ENCODE measurements around the gene SLC26A2. TPM values are rescaled to one million over a fixed set of nuclear protein-coding genes. Genes with fewer than 3 reads are reported as not detected.
A peak's percentile ranks its signal among the peaks of the same experiment; 100 is the strongest.

The SLC26A2 gene
- total RNA-seq, 1 donor from 2014 or later = 15.4 TPM

- H3K9me3 Mint-ChIP-seq = no peaks in the 10 kb centered on the region
- peaks cover 17% of the 10 kb centered on the region for H3K4me1 Mint-ChIP-seq
- H3K27me3 Mint-ChIP-seq (ENCODE audit: low read depth) = no peaks in the 10 kb centered on the region
- H3K36me3 Mint-ChIP-seq = no peaks in the 10 kb centered on the region
- TF ChIP-seq, protein P1, sequence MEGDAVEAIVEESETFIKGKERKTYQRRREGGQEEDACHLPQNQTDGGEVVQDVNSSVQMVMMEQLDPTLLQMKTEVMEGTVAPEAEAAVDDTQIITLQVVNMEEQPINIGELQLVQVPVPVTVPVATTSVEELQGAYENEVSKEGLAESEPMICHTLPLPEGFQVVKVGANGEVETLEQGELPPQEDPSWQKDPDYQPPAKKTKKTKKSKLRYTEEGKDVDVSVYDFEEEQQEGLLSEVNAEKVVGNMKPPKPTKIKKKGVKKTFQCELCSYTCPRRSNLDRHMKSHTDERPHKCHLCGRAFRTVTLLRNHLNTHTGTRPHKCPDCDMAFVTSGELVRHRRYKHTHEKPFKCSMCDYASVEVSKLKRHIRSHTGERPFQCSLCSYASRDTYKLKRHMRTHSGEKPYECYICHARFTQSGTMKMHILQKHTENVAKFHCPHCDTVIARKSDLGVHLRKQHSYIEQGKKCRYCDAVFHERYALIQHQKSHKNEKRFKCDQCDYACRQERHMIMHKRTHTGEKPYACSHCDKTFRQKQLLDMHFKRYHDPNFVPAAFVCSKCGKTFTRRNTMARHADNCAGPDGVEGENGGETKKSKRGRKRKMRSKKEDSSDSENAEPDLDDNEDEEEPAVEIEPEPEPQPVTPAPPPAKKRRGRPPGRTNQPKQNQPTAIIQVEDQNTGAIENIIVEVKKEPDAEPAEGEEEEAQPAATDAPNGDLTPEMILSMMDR (IDR thresholded peaks at IDR 0.05; ENCODE audit: unreplicated experiment) = no peak
- no peak overlapping the region for H3K27ac Mint-ChIP-seq
- no peak for DNase-seq (ENCODE audit: low spot score in 2 of 2, unreplicated experiment in 2 of 2)
- no peak overlapping the region for H3K4me3 Mint-ChIP-seq
These were observed 11.6 kb upstream of the SLC26A2 start for GRCh38 chr5:149948993-149949392.

DNA sequence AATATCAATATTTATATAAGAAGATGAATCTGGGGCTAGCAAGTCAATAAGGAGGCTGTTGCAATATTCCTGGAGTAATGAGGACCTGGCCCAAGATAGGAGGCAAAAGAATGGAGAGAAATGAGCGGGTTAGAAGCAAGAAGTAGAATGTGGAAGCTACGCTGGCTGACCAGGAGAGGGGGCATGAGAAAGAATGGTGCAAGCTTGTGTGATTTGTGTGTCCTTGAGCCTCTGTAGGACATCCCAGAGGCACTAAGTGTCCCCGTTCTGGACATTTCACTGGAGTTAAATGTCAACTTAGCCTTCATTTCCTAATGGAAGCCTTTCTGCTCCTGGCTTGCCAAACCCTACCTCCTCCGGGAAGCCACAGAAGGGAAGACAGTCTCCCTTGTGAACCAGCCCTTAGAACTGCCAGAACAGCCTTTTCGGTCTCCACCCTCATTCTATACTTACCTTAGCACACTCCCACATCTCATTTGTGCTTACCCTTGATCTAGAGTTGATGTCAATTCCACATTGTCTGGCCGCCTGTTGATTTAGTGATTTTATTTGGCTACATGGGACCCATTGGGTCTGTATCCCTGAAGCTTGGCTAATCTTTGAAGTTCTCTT, 9.3 kb upstream of the SLC26A2 start:
- Mint-ChIP-seq H3K36me3 (no peaks in the 10 kb centered on the region), H3K27me3 (ENCODE audit: low read depth) (no peaks in the 10 kb centered on the region), H3K4me1 (peaks cover 9% of the 10 kb centered on the region), H3K4me3 (no peak overlapping the region), H3K9me3 (no peaks in the 10 kb centered on the region), H3K27ac (no peak overlapping the region)
- TF ChIP-seq, protein P1 (IDR thresholded peaks at IDR 0.05; ENCODE audit: unreplicated experiment) = no peak
- DNase-seq (ENCODE audit: low spot score in 2 of 2, unreplicated experiment in 2 of 2) = no peak

DNA sequence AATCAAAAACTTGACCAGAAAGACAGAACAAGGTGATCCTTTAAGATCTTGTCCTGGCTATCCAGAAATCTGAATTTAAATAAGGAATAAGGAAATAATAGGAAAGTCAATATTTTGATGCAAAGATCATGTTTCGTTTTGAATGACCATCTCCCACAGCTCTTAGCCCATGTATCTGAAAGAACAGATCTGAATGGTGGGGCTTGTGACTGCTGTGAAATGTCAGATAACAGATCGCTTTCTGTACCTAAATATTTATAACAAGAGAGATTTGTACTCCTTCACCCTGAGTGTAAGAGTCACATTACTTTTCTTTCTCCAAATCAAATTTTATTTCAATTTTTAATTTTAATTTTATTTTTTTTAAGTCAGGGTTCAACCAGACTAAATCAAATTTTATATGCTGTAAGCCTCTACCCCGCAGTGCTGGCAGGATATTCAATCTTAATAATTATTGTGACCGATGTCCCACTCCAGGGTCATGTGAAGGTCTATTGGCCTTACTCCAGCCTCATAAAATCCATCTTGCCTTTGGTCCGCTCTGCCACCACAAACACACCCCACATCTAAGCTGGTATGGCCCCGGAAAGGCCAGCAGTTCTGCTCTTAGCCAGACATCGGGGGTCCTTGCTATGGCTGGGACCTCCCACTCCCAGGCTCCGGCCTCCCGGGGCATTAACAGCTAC, 7.0 kb upstream of the SLC26A2 start:
- H3K36me3 Mint-ChIP-seq = no peaks in the 10 kb centered on the region
- TF ChIP-seq, protein P1 (IDR thresholded peaks at IDR 0.05; ENCODE audit: unreplicated experiment) = no peak

DNA sequence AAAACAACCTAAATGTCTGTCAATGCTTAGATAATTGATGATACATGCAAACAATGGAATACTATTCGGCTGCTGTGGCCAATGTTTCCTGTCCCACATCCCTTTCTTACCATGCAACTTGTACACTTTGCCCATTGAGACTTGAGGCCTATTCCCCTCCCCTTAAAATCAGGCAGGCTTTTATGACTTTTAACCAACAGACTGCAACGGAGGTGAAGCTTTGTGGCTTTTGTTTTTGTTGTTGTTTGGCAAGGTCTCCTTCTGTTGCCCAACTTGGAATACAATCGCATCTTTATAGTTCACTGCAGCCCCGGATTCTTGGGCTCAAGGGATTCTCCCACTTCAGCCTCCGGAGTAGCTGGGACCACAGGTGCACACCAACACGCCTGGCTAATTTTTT, 5.8 kb upstream of the SLC26A2 start:
- Mint-ChIP-seq H3K36me3 (no peaks in the 10 kb centered on the region), H3K27ac (no peak overlapping the region), H3K4me3 (no peak overlapping the region), H3K9me3 (no peaks in the 10 kb centered on the region), H3K27me3 (ENCODE audit: low read depth) (no peaks in the 10 kb centered on the region), H3K4me1 (peaks cover 15% of the 10 kb centered on the region)
- TF ChIP-seq, protein P1 (IDR thresholded peaks at IDR 0.05; ENCODE audit: unreplicated experiment) = no peak
- no peak for DNase-seq (ENCODE audit: low spot score in 2 of 2, unreplicated experiment in 2 of 2)

More for the DNA sequence above, 7.0 kb upstream of the SLC26A2 start:
- Mint-ChIP-seq H3K9me3 (no peaks in the 10 kb centered on the region), H3K27me3 (ENCODE audit: low read depth) (no peaks in the 10 kb centered on the region), H3K4me3 (no peak overlapping the region), H3K4me1 (peaks cover 9% of the 10 kb centered on the region), H3K27ac (peak overlapping the region; percentile 32)
- no peak for DNase-seq (ENCODE audit: low spot score in 2 of 2, unreplicated experiment in 2 of 2)

GRCh38 chr5:149956685-149957084, 3.9 kb upstream of the SLC26A2 start:
- TF ChIP-seq, protein P1 (IDR thresholded peaks at IDR 0.05; ENCODE audit: unreplicated experiment) = no peak
- DNase-seq (ENCODE audit: low spot score in 2 of 2, unreplicated experiment in 2 of 2) = no peak
- Mint-ChIP-seq H3K27me3 (ENCODE audit: low read depth) (no peaks in the 10 kb centered on the region), H3K9me3 (no peaks in the 10 kb centered on the region), H3K36me3 (no peaks in the 10 kb centered on the region), H3K4me1 (peaks cover 25% of the 10 kb centered on the region), H3K4me3 (no peak overlapping the region), H3K27ac (no peak overlapping the region)
